ENCODE measurements around the gene CYBB.

DNA sequence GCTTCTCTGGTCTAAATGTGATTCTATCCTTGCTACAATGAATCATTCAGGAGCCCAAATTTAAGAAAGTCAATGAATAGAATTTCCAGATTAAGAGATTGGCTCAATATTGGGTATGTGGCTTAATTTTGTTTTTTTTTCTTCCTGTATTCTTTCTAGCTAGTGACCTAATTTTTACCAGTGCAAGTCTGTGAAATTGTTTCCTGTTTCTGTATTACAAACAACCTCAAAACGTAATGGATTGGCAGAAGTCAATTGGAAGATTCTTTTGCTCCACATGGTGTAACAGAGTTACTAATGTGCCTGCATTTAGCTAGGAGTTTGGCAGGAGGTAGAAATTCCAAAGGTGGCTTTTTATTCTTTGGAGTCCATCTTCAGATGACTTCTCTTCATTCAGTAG is 49.9 kb downstream of the CYBB start:
- TF ChIP-seq, protein P1, sequence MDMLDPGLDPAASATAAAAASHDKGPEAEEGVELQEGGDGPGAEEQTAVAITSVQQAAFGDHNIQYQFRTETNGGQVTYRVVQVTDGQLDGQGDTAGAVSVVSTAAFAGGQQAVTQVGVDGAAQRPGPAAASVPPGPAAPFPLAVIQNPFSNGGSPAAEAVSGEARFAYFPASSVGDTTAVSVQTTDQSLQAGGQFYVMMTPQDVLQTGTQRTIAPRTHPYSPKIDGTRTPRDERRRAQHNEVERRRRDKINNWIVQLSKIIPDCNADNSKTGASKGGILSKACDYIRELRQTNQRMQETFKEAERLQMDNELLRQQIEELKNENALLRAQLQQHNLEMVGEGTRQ (IDR thresholded peaks at IDR 0.05; ENCODE audit: low read depth, low read length), result no peak
- TF ChIP-seq, protein P2, sequence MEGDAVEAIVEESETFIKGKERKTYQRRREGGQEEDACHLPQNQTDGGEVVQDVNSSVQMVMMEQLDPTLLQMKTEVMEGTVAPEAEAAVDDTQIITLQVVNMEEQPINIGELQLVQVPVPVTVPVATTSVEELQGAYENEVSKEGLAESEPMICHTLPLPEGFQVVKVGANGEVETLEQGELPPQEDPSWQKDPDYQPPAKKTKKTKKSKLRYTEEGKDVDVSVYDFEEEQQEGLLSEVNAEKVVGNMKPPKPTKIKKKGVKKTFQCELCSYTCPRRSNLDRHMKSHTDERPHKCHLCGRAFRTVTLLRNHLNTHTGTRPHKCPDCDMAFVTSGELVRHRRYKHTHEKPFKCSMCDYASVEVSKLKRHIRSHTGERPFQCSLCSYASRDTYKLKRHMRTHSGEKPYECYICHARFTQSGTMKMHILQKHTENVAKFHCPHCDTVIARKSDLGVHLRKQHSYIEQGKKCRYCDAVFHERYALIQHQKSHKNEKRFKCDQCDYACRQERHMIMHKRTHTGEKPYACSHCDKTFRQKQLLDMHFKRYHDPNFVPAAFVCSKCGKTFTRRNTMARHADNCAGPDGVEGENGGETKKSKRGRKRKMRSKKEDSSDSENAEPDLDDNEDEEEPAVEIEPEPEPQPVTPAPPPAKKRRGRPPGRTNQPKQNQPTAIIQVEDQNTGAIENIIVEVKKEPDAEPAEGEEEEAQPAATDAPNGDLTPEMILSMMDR (conservative IDR thresholded peaks at IDR 0.05; ENCODE audit: low read depth, low read length), result no peak
- TF ChIP-seq RAD21 (IDR thresholded peaks at IDR 0.05; ENCODE audit: low read length) (no peak), RFX5 (IDR thresholded peaks at IDR 0.05; ENCODE audit: low read depth, low read length) (no peak)

Measured in IMR-90 (cell line).